Activated CD4-positive, alpha-beta T cell treated with anti-CD3 and anti-CD28 coated beads, Interleukin-2, amount 10 ng/mL, durations not matched to agents 24 days and 14 days (primary cell): ENCODE results near the gene CD81. TPM values are rescaled to one million over a fixed set of nuclear protein-coding genes. Genes with fewer than 3 reads are reported as not detected.
A peak's percentile ranks its signal among the peaks of the same experiment; 100 is the strongest.

Source experiments
- DNase-seq: peaks from one replicate; pipeline ENCODE4 v3.0.0; 2022
- H3K27ac Mint-ChIP-seq: one replicate; pipeline ENCODE4 v1.8.0; 2022; ENCODE audit warnings: mild to moderate bottlenecking, mixed read lengths
- H3K27me3 Mint-ChIP-seq: one replicate; pipeline ENCODE4 v1.8.0; 2022; ENCODE audit warnings: mixed read lengths
- H3K36me3 Mint-ChIP-seq: one replicate; pipeline ENCODE4 v1.8.0; 2022; ENCODE audit warnings: low read depth, mild to moderate bottlenecking, mixed read lengths
- H3K4me1 Mint-ChIP-seq: one replicate; pipeline ENCODE4 v1.8.0; 2021; ENCODE audit warnings: mixed read lengths
- H3K4me3 Mint-ChIP-seq: one replicate; pipeline ENCODE4 v1.8.0; 2022; ENCODE audit warnings: mild to moderate bottlenecking, moderate library complexity, mixed read lengths
- H3K9me3 Mint-ChIP-seq: one replicate; pipeline ENCODE4 v1.8.0; 2021; ENCODE audit warnings: mixed read lengths
- intact Hi-C: fragments of 100-400 bp; cut with micrococcal nuclease; formaldehyde crosslinking; loops from one replicate; pipeline ENCODE4 v1.15.1; 2023
- total RNA-seq: library from RNA; stranded (reverse); gene quantifications from 2 replicates; pipeline ENCODE4 v1.2.3, GENCODE V29; 2022

Gene CD81
- total RNA-seq, 1 donor from 2014 or later: 225 TPM

DNA sequence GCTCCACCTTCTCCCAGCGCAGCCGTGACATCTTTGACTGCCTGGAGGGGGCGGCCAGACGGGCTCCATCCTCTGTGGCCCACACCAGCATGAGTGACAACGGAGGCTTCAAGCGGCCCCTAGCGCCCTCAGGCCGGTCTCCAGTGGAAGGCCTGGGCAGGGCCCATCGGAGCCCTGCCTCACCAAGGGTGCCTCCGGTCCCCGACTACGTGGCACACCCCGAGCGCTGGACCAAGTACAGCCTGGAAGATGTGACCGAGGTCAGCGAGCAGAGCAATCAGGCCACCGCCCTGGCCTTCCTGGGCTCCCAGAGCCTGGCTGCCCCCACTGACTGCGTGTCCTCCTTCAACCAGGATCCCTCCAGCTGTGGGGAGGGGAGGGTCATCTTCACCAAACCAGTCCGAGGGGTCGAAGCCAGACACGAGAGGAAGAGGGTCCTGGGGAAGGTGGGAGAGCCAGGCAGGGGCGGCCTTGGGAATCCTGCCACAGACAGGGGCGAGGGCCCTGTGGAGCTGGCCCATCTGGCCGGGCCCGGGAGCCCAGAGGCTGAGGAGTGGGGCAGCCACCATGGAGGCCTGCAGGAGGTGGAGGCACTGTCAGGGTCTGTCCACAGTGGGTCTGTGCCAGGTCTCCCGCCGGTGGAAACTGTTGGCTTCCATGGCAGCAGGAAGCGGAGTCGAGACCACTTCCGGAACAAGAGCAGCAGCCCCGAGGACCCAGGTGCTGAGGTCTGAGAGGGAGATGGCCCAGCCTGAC lies 26.0 kb downstream of the CD81 start:
- no peak for DNase-seq
- Mint-ChIP-seq H3K27ac (no peak overlapping the region), H3K4me3 (peak overlapping the region; percentile 93), H3K4me1 (peaks cover 11% of the 10 kb centered on the region), H3K9me3 (no peaks in the 10 kb centered on the region), H3K36me3 (peaks cover 20% of the 10 kb centered on the region), H3K27me3 (peaks cover 2% of the 10 kb centered on the region)
- intact Hi-C loops: loop anchor here (5.0 kb wide), 1 partner anchor 1394 kb away; the partner anchor contains the start of gene NUP98

DNA sequence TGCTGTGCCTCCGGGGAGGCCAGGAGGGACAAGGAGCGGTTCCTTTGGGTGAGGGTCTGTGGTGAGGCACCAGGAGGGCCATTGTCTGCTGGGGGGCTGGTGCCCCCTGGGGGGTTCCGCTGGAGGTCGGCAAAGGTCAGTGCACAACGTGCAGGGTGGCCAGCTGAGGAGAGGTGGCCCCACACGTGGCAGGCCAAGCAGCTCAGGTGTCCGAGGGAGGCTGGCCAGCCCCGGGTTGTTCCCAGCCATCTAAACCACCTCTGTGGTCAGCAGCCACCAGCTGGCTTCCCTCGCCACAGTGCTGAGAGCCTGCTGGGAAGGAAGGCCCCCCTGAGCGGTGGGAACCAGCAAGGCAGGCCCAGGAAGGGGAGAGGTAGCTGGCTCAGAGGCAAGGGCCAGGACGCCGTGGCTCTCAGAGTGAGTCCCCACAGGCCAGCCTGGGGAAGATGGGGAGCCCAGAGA lies 27.7 kb downstream of the CD81 start:
- Mint-ChIP-seq H3K36me3 (peaks cover 20% of the 10 kb centered on the region), H3K27ac (no peak overlapping the region), H3K27me3 (peaks cover 2% of the 10 kb centered on the region), H3K4me3 (no peak overlapping the region), H3K4me1 (peaks cover 8% of the 10 kb centered on the region), H3K9me3 (no peaks in the 10 kb centered on the region)
- intact Hi-C loops: loop anchor here (5.0 kb wide), 1 partner anchor 1393 kb away; the partner anchor contains the start of gene NUP98
- no peak for DNase-seq

DNA sequence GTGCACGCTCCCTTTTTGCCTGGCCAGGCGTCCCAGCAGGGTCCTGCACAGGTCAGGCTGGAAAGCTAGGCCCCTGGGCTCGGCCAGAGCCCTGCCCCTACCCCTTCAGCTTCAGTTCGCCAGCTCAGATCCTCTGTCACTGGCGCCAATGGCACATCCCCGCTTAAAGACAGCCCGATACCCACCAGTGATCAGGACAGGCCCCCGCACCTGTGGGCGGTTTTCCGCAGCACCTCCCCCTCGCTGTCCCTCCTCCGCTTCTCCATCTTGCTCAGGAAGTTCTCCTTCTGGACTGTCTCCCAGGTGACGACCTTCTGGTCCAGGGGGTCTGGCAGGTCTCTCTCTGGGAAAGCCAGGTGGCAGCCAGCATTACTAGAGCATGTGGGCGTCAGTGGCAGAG lies 29.3 kb downstream of the CD81 start:
- H3K9me3 Mint-ChIP-seq: no peaks in the 10 kb centered on the region
- no peak overlapping the region for H3K27ac Mint-ChIP-seq
- H3K27me3 Mint-ChIP-seq: no peaks in the 10 kb centered on the region
- peaks cover 15% of the 10 kb centered on the region for H3K36me3 Mint-ChIP-seq
- intact Hi-C loops: no loop called here
- DNase-seq: no peak
- H3K4me1 Mint-ChIP-seq: peaks cover 4% of the 10 kb centered on the region
- H3K4me3 Mint-ChIP-seq: no peak overlapping the region

- peaks cover 14% of the 10 kb centered on the region for H3K36me3 Mint-ChIP-seq
- peaks cover 3% of the 10 kb centered on the region for H3K4me1 Mint-ChIP-seq
- H3K4me3 Mint-ChIP-seq: no peak overlapping the region
- no peak overlapping the region for H3K27ac Mint-ChIP-seq
- intact Hi-C loops: no loop called here
- no peaks in the 10 kb centered on the region for H3K9me3 Mint-ChIP-seq
- H3K27me3 Mint-ChIP-seq: no peaks in the 10 kb centered on the region
- no peak for DNase-seq
These were observed 29.8 kb downstream of the CD81 start for GRCh38 chr11:2406878-2407410.

- no peaks in the 10 kb centered on the region for H3K4me1 Mint-ChIP-seq
- intact Hi-C loops: no loop called here
These were observed 31.6 kb downstream of the CD81 start for GRCh38 chr11:2408671-2409070.

DNA sequence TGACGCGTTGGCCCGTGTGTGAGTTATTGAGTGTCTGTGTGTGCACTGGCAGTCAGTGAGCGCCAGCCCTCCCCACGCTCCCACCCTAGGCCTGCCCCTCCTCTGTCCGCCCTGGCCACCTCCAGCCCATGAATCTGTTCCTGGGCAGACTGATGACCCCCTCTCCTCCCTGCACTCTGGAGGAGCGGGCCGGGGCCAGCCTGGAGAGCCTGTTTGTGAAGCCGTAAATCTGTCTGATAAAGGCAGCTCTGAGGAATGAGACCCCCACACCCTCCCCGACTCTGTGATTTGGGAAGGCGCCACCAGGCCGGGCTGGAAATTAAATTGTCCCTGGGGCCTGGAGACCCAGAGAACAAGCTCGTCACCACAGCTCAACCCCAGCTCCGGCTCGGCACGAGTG lies 32.0 kb downstream of the CD81 start:
- Mint-ChIP-seq H3K9me3 (no peaks in the 10 kb centered on the region), H3K4me3 (no peak overlapping the region), H3K36me3 (no peaks in the 10 kb centered on the region)

More at GRCh38 chr11:2408671-2409070, 31.6 kb downstream of the CD81 start:
- no peak for DNase-seq
- Mint-ChIP-seq H3K4me3 (no peak overlapping the region), H3K27me3 (no peaks in the 10 kb centered on the region), H3K36me3 (peaks cover 3% of the 10 kb centered on the region), H3K9me3 (no peaks in the 10 kb centered on the region), H3K27ac (no peak overlapping the region)

DNA sequence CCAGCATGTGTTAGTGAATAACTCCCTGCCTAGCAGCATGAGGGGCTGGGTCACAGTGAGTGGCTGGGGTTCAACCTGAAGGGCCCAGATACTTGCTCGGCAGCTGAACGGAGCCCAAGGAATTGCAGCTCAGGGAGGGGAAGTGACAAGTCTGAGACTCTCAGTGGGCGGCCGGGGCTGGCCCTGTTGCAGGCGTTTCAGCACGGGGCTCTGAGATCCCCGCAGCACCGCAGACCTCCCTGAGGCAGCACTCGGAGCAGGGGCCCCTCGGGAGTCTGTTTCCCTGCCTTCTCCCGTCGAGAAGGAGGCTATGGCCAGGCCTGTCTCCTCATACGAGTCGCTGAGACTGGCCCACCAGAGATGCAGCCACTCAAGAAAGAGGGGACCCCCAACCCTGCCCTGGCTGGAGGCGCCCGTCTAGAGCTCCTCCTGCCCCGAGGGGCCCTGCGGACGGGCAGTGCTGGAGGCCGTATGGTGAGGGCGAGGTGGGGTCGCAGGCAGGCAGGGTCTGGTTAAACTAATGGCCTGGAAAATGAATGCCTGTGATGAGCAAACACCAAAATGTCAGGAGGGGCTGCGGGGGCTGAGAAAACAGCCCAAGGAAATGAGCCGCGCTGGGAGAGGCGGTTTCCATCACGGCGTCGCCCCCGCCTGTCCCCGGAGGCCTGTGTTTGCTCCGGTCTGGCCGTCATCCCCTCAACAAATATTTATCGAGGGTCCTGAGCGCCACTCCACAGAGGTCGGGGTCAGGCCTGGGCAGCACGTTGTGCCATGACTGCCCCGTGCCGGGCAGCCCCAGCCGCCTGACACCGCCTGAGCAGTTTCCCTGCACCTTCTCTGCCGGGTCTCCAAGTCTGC lies 32.7 kb downstream of the CD81 start:
- no peak overlapping the region for H3K4me3 Mint-ChIP-seq
- DNase-seq: no peak
- no peaks in the 10 kb centered on the region for H3K27me3 Mint-ChIP-seq
- intact Hi-C loops: no loop called here
- H3K9me3 Mint-ChIP-seq: no peaks in the 10 kb centered on the region
- no peak overlapping the region for H3K27ac Mint-ChIP-seq
- no peaks in the 10 kb centered on the region for H3K4me1 Mint-ChIP-seq
- no peaks in the 10 kb centered on the region for H3K36me3 Mint-ChIP-seq

More for the DNA sequence above, 32.0 kb downstream of the CD81 start:
- Mint-ChIP-seq H3K4me1 (no peaks in the 10 kb centered on the region), H3K27me3 (no peaks in the 10 kb centered on the region), H3K27ac (no peak overlapping the region)
- intact Hi-C loops: no loop called here
- no peak for DNase-seq

DNA sequence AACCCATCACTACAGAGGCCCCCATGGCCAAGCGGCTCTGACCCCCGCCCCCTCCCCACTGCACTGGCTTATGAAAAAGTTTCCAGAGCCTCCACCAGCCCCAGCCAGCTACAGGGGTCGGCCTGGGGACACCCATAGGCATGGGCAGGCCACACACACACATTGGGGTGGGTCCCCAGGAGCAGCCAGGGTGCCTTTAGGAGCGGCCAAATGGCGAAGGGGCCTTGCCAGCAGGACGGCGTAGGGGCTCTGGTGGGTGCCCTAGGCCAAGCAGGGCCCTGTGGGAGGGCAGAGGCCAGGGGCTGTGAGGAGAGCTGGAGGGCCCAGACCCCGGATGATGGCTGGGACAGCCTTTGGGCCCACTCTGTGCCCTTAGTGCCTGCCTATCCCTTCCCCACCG lies 33.5 kb downstream of the CD81 start:
- Mint-ChIP-seq H3K27ac (no peak overlapping the region), H3K36me3 (no peaks in the 10 kb centered on the region), H3K4me3 (no peak overlapping the region), H3K4me1 (no peaks in the 10 kb centered on the region), H3K9me3 (no peaks in the 10 kb centered on the region), H3K27me3 (no peaks in the 10 kb centered on the region)
- intact Hi-C loops: no loop called here
- no peak for DNase-seq

DNA sequence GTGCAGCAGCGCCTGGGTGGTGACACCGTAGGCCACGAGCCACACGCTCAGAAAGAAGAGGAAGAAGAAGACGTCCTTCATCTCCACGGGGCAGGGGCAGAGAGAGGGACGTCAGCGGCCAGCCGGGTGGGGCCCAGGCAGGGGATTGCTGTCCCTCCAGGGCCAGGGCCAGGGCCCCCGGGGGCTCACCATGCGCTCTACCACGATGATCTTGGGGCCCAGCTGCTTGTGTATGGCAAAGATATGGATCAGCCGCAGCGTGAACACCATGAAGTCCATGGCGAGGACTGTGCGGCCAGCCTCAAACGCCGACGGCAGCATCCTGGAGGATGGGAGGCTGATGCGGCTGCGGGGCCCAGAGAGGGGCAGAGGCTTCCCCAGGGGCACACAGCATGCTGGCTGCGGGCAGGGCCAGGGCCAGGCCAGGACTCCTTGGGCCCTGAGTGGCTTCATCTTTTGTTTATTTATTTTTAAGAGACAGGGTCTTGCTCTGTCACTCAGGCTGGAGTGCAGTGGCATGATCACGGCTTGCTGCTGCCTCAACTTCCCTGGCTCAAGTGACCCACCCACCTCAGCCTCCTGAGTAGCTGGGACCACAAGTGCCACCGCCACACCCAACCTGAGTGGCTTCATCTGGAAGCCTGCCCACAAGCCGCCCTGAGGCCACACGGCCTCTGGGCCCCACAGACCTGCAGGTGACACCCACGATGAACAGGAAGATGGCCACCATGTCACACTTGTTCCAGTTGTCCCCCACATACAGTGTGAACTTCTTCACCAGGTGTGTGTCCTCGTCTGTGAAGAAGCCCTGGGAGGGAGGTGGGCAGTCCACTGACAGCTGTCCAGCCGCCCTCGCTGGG lies 34.6 kb downstream of the CD81 start:
- intact Hi-C loops: no loop called here
- Mint-ChIP-seq H3K9me3 (no peaks in the 10 kb centered on the region), H3K4me1 (no peaks in the 10 kb centered on the region), H3K4me3 (no peak overlapping the region), H3K36me3 (no peaks in the 10 kb centered on the region), H3K27ac (no peak overlapping the region), H3K27me3 (no peaks in the 10 kb centered on the region)
- DNase-seq: no peak

DNA sequence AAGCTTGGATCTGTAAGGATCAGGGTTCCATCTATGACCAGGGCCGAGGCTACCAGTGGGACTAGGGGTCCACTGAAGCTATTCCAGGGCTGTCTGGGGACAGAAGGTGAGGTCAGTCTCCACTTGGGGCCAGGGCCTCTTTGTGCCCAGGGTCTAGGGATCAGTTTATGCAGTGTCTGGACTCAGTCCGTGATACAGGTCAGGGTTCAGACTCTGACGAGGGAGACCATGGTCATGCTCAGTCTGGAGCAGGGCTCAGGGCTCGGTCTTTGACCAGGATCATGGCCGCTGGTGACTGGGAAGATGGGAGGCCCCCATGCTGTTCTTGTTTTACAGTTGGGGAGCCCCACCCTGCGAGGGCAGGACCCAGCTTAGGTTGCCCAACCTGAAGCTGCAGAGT lies 35.2 kb downstream of the CD81 start:
- H3K27ac Mint-ChIP-seq: no peak overlapping the region
- H3K4me1 Mint-ChIP-seq: no peaks in the 10 kb centered on the region
- H3K4me3 Mint-ChIP-seq: no peak overlapping the region
- no peak for DNase-seq
- H3K9me3 Mint-ChIP-seq: no peaks in the 10 kb centered on the region
- H3K36me3 Mint-ChIP-seq: no peaks in the 10 kb centered on the region
- H3K27me3 Mint-ChIP-seq: no peaks in the 10 kb centered on the region
- intact Hi-C loops: no loop called here

- Mint-ChIP-seq H3K4me1 (no peaks in the 10 kb centered on the region), H3K9me3 (no peaks in the 10 kb centered on the region)
- intact Hi-C loops: no loop called here
These were observed 36.9 kb downstream of the CD81 start for GRCh38 chr11:2413742-2414579.

GRCh38 chr11:2414616-2415015 lies 37.5 kb downstream of the CD81 start:
- Mint-ChIP-seq H3K4me1 (no peaks in the 10 kb centered on the region), H3K4me3 (no peak overlapping the region), H3K36me3 (no peaks in the 10 kb centered on the region), H3K9me3 (no peaks in the 10 kb centered on the region), H3K27ac (no peak overlapping the region), H3K27me3 (no peaks in the 10 kb centered on the region)
- no peak for DNase-seq
- intact Hi-C loops: no loop called here

More at GRCh38 chr11:2413742-2414579, 36.9 kb downstream of the CD81 start:
- no peak for DNase-seq
- no peaks in the 10 kb centered on the region for H3K36me3 Mint-ChIP-seq
- H3K27me3 Mint-ChIP-seq: no peaks in the 10 kb centered on the region
- no peak overlapping the region for H3K4me3 Mint-ChIP-seq
- H3K27ac Mint-ChIP-seq: no peak overlapping the region

GRCh38 chr11:2415171-2415570 lies 38.1 kb downstream of the CD81 start:
- Mint-ChIP-seq H3K4me3 (no peak overlapping the region), H3K9me3 (no peaks in the 10 kb centered on the region), H3K36me3 (no peaks in the 10 kb centered on the region), H3K27me3 (no peaks in the 10 kb centered on the region), H3K4me1 (no peaks in the 10 kb centered on the region), H3K27ac (no peak overlapping the region)
- intact Hi-C loops: no loop called here
- DNase-seq: no peak
